ENCODE results near the gene MYD88. TPM values are rescaled to one million over a fixed set of nuclear protein-coding genes. Genes with fewer than 3 reads are reported as not detected.

The MYD88 gene
- polyA plus RNA-seq, 1 donor (not counting 4 experiments of a cell fraction or from before 2014, with no cell fraction given) = 44.0 TPM

DNA sequence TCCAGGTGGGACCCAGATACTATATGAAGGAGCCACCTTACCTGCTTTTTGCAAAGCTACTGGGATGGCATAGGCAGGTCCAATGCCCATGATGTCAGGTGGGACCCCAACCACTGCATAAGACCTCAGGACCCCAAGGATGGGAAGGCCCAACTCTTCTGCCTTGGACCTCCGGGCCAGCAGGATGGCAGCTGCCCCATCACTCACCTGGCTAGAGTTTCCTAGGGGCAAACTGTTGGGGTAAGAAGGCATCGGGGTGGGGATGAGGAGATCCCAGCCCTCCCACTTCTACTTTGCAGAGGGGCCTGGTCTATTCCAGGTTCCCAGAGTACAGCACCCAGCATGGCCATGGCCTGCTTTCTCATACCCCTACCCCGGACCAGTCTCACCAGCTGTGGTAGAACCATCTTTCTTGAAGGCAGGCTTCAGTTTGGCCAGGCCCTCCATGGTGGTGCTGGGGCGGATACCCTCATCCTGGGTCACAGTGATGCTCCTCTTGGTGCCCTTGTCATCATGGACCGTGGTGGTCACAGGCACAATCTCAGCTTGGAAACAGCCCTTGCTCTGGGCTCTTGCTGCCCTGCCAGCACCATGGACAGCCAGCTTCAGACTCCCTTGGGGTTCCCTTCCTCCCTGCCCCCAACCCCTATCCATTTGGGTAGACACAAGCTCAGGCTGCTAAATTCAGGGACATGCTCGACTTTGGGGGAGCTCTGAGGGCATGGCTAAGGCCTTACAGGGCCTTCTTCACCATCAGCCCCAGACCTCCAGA lies 12.2 kb upstream of the MYD88 start:
- Histone ChIP-seq H3K36me3 (ENCODE audit: control insufficient read depth in 2 of 2, extremely low read depth in 1 of 2, insufficient read depth in 2 of 2, low read length in 2 of 2) (peaks cover 54 to 69% of the 10 kb centered on the region in 2 experiments), H3K9ac (ENCODE audit: control insufficient read depth, extremely low read depth, insufficient read depth, low read length) (no peak overlapping the region), H4K20me1 (ENCODE audit: control insufficient read depth, extremely low read depth, insufficient read depth, low read length) (no peaks in the 10 kb centered on the region), H3K4me1 (ENCODE audit: control insufficient read depth, extremely low read depth, insufficient read depth, low read length) (no peaks in the 10 kb centered on the region), H3K27ac (ENCODE audit: control insufficient read depth, insufficient read depth, low read length) (no peak overlapping the region), H3K4me2 (ENCODE audit: control insufficient read depth, extremely low read depth, insufficient read depth, low read depth, low read length) (no peak overlapping the region), H3K9me3 (ENCODE audit: control insufficient read depth, low read depth, low read length) (no peaks in the 10 kb centered on the region), H3K9me1 (ENCODE audit: control insufficient read depth, extremely low read depth, insufficient read depth, low read length) (no peaks in the 10 kb centered on the region), H3K27me3 (ENCODE audit: control insufficient read depth, extremely low read depth, insufficient read depth, low read length) (no peaks in the 10 kb centered on the region), H3K4me3 (ENCODE audit: control insufficient read depth in 2 of 3, extremely low read depth in 1 of 3, insufficient read depth in 2 of 3, low read depth in 1 of 3, low read length in 3 of 3) (no peak overlapping the region), H2AFZ (ENCODE audit: control insufficient read depth, low read length) (no peak overlapping the region), H3K79me2 (ENCODE audit: control insufficient read depth, insufficient read depth, low read length) (no peaks in the 10 kb centered on the region)
- FAIRE-seq (no peak), DNase-seq (ENCODE audit: low read depth, low spot score) (no peak)
- dilution Hi-C loops (cut with MboI; ENCODE audit: extremely low pct_ligation_motif_present, low sequenced_read_pairs) = no loop called here
- TF ChIP-seq EZH2 (IDR thresholded peaks at IDR 0.05; ENCODE audit: low read length) = no peak
- TF ChIP-seq, protein P1, sequence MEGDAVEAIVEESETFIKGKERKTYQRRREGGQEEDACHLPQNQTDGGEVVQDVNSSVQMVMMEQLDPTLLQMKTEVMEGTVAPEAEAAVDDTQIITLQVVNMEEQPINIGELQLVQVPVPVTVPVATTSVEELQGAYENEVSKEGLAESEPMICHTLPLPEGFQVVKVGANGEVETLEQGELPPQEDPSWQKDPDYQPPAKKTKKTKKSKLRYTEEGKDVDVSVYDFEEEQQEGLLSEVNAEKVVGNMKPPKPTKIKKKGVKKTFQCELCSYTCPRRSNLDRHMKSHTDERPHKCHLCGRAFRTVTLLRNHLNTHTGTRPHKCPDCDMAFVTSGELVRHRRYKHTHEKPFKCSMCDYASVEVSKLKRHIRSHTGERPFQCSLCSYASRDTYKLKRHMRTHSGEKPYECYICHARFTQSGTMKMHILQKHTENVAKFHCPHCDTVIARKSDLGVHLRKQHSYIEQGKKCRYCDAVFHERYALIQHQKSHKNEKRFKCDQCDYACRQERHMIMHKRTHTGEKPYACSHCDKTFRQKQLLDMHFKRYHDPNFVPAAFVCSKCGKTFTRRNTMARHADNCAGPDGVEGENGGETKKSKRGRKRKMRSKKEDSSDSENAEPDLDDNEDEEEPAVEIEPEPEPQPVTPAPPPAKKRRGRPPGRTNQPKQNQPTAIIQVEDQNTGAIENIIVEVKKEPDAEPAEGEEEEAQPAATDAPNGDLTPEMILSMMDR (optimal IDR thresholded peaks at IDR 0.05 in 1 of 3, IDR thresholded peaks at IDR 0.05 in 1 of 3, conservative IDR thresholded peaks at IDR 0.05 in 1 of 3; ENCODE audit: extremely low read depth in 1 of 3, insufficient read depth in 2 of 3, low read length in 3 of 3) = no peak

DNA sequence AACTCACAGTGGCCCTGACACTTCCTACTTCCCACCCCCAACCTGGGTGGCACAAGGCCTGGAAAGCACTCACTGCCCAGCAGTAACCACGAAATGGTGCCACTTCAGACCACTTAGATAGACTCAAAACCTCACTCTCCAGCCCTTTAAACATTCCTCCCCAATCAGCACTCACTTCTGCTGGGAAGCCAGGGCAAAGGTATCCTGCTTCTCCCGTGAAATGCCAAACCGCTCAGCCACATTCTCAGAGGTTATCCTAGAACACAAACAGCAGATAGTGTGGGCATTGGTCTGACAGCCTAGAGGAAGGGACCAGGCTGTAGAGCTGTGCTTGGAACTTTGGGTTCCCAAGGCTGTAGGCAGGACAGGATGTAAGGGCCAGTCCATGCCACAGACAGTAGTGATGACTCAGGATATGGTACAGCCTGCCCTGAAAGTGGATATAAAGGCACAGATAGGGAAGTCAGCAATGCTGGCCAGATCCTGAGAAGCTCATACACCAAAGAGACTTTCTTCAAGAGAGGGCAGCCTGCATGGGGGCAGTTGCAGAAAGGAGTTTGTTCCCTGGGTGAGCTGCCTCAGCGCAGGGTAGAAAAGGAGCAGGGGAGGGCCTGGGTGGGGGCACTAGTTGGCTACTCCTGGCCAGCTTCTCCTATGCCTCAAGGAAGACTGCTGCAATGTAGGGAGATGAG lies 10.7 kb upstream of the MYD88 start:
- no peak overlapping the region for H2AFZ ChIP-seq (ENCODE audit: control insufficient read depth, low read length)
- no peak overlapping the region for H3K27ac ChIP-seq (ENCODE audit: control insufficient read depth, insufficient read depth, low read length)
- no peak overlapping the region for H3K4me2 ChIP-seq (ENCODE audit: control insufficient read depth, extremely low read depth, insufficient read depth, low read depth, low read length)
- H3K36me3 ChIP-seq (ENCODE audit: control insufficient read depth in 2 of 2, extremely low read depth in 1 of 2, insufficient read depth in 2 of 2, low read length in 2 of 2) = peaks cover 46 to 71% of the 10 kb centered on the region in 2 experiments
- H3K9me3 ChIP-seq (ENCODE audit: control insufficient read depth, low read depth, low read length) = no peaks in the 10 kb centered on the region
- H3K9ac ChIP-seq (ENCODE audit: control insufficient read depth, extremely low read depth, insufficient read depth, low read length) = no peak overlapping the region
- H3K9me1 ChIP-seq (ENCODE audit: control insufficient read depth, extremely low read depth, insufficient read depth, low read length) = no peaks in the 10 kb centered on the region
- FAIRE-seq (no peak), DNase-seq (ENCODE audit: low read depth, low spot score) (no peak)
- H4K20me1 ChIP-seq (ENCODE audit: control insufficient read depth, extremely low read depth, insufficient read depth, low read length) = no peaks in the 10 kb centered on the region
- dilution Hi-C loops (cut with MboI; ENCODE audit: extremely low pct_ligation_motif_present, low sequenced_read_pairs) = no loop called here
- H3K27me3 ChIP-seq (ENCODE audit: control insufficient read depth, extremely low read depth, insufficient read depth, low read length) = no peaks in the 10 kb centered on the region
- H3K4me1 ChIP-seq (ENCODE audit: control insufficient read depth, extremely low read depth, insufficient read depth, low read length) = no peaks in the 10 kb centered on the region
- no peak overlapping the region for H3K4me3 ChIP-seq (ENCODE audit: control insufficient read depth in 2 of 3, extremely low read depth in 1 of 3, insufficient read depth in 2 of 3, low read depth in 1 of 3, low read length in 3 of 3)
- no peak for TF ChIP-seq EZH2 (IDR thresholded peaks at IDR 0.05; ENCODE audit: low read length)
- TF ChIP-seq, protein P1 (optimal IDR thresholded peaks at IDR 0.05 in 1 of 3, IDR thresholded peaks at IDR 0.05 in 1 of 3, conservative IDR thresholded peaks at IDR 0.05 in 1 of 3; ENCODE audit: extremely low read depth in 1 of 3, insufficient read depth in 2 of 3, low read length in 3 of 3) = no peak
- H3K79me2 ChIP-seq (ENCODE audit: control insufficient read depth, insufficient read depth, low read length) = peaks cover 1% of the 10 kb centered on the region
